Measurements from ENCODE around the gene PFDN6. TPM values are rescaled to one million over a fixed set of nuclear protein-coding genes. Genes with fewer than 3 reads are reported as not detected.

Gene PFDN6
- total RNA-seq, 4 donors from 2014 or later = 13.6 to 33.5 (median 21.6) TPM

DNA sequence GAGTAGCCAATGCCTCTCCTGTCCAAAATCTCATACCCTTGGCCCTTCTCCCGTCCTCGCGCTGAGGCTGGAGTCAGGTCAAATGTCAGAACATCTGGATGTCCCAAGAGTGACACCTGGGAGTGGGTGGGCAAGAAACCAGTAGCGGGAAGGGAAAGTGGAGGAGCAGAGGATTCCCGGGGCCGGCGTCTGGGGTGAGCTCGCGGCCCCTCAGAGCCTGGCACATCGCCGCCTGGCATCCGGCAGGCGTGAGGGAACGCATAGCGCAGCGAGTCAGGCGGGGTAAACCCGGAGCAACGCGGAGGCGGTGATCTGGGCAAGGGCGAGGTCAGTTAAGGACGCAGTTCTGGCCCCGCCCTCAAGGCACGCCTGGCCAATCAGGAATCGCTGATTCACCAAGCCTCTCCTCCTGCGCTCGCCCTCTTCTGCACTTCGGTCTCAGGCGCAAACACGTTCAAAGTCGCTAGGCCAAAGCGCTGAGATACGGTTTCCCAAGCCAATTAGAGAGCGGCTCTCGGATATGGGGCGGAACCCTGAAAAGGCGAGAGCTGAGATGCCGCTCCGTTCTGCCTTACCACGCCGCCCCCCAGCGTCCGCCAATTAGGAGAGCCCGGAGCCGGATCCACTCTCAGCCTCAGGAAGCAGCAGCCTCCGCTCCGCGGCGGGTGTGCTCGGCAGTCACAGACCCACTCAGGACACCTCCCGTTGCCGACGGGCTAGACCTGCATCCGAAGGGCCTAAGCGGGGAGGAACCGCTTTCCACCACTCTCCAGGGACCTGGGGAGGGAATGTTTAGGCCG, 40.3 kb upstream of the PFDN6 start:
- peak; percentile 96 to 97 for DNase-seq
- intact Hi-C loops (cut with DNase I; ENCODE audit: low total_unique reads) = loop anchor here (5.0 kb wide), 1 partner anchor 87 kb away; no protein-coding TSS in a partner anchor
- Histone ChIP-seq H3K27ac (peak overlapping the region; percentile 92 to 95), H3K4me1 (no peaks in the 10 kb centered on the region), H3K4me3 (peak overlapping the region; percentile 49 to 66), H3K27me3 (no peaks in the 10 kb centered on the region), H3K36me3 (no peaks in the 10 kb centered on the region), H3K9me3 (no peaks in the 10 kb centered on the region)
- TF ChIP-seq POLR2A (IDR thresholded peaks at IDR 0.05) = peak; percentile 68 to 72
- TF ChIP-seq, protein P1, sequence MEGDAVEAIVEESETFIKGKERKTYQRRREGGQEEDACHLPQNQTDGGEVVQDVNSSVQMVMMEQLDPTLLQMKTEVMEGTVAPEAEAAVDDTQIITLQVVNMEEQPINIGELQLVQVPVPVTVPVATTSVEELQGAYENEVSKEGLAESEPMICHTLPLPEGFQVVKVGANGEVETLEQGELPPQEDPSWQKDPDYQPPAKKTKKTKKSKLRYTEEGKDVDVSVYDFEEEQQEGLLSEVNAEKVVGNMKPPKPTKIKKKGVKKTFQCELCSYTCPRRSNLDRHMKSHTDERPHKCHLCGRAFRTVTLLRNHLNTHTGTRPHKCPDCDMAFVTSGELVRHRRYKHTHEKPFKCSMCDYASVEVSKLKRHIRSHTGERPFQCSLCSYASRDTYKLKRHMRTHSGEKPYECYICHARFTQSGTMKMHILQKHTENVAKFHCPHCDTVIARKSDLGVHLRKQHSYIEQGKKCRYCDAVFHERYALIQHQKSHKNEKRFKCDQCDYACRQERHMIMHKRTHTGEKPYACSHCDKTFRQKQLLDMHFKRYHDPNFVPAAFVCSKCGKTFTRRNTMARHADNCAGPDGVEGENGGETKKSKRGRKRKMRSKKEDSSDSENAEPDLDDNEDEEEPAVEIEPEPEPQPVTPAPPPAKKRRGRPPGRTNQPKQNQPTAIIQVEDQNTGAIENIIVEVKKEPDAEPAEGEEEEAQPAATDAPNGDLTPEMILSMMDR (IDR thresholded peaks at IDR 0.05) = peak in 3 of 4 experiments; percentile 21 to 31 (median 22)

DNA sequence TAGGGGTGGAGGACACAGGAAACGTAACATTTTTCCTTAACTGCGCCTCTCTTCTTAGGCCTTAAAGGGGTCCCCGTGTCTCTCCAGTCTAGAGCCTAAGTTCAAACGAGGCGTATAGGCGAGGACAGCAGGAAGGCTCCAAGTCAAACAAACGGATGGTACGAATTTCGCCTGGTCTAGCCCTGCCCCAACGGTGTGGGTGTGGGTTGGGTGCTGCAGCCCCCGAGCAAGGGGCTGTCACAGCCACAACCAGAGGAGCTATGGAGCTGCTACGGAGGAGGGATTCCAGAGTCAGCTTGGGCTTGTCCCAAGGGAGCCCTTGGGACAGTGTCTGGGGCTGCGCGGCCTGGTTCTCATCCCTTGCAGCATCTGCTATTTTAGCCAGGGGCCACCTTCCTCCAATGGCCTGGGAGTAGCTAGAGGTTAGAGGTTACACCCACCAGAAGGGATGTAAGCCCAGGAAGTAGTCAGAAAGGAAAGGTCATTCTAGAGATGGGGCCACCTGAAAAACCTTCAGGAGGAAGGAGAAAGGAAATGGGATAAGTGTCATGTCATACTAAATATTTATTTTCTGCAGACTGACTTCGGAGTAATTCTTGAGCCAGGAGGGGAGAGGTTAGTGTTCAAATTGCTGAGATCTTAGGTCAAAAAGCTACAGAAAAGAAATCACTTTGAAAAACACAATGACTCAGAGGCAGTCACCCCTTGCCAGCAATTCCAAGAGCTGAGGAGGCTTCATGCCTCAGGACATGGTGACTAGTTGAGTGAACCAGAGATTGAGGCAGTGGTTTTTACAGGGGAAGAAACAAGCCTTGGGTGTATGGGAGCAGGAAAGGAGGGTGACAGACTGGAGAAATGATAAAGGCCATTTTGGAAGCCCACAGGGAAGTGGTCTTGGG, 39.4 kb upstream of the PFDN6 start:
- H3K4me1 ChIP-seq = no peaks in the 10 kb centered on the region
- no peaks in the 10 kb centered on the region for H3K9me3 ChIP-seq
- H3K36me3 ChIP-seq = no peaks in the 10 kb centered on the region
- H3K4me3 ChIP-seq = peak overlapping the region; percentile 49 to 66
- peak; percentile 26 to 27 for DNase-seq
- intact Hi-C loops (cut with DNase I; ENCODE audit: low total_unique reads) = loop anchor here (5.0 kb wide), 1 partner anchor 88 kb away; no protein-coding TSS in a partner anchor
- peak overlapping the region; percentile 92 to 95 for H3K27ac ChIP-seq
- no peaks in the 10 kb centered on the region for H3K27me3 ChIP-seq
- TF ChIP-seq, protein P1 (IDR thresholded peaks at IDR 0.05) = no peak
- no peak for TF ChIP-seq POLR2A (IDR thresholded peaks at IDR 0.05)

DNA sequence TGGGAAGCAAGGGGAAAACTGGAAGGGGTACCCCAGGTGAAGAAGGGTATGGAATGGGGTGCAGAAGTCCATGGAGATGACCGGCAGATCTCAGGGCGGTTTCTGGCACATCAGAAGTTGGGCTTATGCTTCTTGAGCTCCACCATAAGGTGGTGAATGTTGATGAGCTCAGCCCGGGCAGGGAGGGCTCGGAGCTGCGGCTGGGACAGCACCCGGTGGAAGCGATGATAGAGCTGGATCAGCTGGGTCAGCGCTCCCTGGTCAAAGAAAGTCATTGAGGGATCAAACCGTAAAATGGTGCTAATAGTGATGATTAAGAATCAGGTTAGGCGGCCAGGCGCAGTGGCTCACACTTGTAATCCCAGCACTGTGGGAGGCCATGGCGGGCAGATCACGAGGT, 38.7 kb upstream of the PFDN6 start:
- intact Hi-C loops (cut with DNase I; ENCODE audit: low total_unique reads) = no loop called here
- no peak for DNase-seq
- Histone ChIP-seq H3K36me3 (no peaks in the 10 kb centered on the region), H3K9me3 (no peaks in the 10 kb centered on the region), H3K27ac (peak overlapping the region in 1 of 2 donors; percentile 92), H3K4me1 (no peaks in the 10 kb centered on the region), H3K27me3 (no peaks in the 10 kb centered on the region), H3K4me3 (no peak overlapping the region)
- TF ChIP-seq, protein P1 (IDR thresholded peaks at IDR 0.05) = no peak
- TF ChIP-seq POLR2A (IDR thresholded peaks at IDR 0.05) = no peak

DNA sequence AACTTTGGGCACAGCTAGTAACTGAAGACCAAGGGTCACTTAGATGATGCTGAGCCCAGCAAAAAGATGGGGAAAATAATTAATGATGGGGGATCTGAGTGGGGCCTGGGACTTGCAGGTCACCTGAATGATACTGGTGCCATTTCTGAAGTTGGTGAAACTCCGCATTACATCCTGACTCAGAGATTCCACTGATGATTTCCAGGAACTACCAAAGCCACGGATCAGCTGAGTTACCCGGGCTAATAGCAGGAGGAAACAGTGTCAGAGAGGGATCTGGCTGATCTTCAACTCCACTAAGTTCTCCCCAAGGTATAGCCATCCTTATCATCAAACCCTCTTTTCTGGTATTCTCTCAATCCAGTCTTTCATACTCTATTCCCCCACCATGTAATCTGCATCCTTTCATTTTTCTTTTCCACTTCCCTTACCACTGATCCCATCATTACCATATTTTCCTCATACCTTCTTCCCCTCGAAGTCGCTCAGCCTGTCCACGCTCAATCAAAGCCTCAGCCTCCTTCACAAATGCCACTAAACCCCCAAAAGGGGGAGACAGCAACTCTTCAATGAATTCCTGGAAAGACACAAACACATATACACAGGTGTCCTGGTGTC, 37.9 kb upstream of the PFDN6 start:
- no peak for TF ChIP-seq POLR2A (IDR thresholded peaks at IDR 0.05)
- TF ChIP-seq, protein P1 (IDR thresholded peaks at IDR 0.05) = no peak
- Histone ChIP-seq H3K9me3 (no peaks in the 10 kb centered on the region), H3K4me3 (no peak overlapping the region), H3K36me3 (no peaks in the 10 kb centered on the region), H3K27ac (no peak overlapping the region), H3K27me3 (no peaks in the 10 kb centered on the region), H3K4me1 (no peaks in the 10 kb centered on the region)
- intact Hi-C loops (cut with DNase I; ENCODE audit: low total_unique reads) = no loop called here
- DNase-seq = no peak

Measured in uterus (tissue), 4 donors.